ENCODE results near the gene F2RL3. TPM values are rescaled to one million over a fixed set of nuclear protein-coding genes. Genes with fewer than 3 reads are reported as not detected.

The F2RL3 gene
- total and polyA plus RNA-seq, 9 of the 15 experiments (the other 6 are each of a cell fraction or from before 2014, with no cell fraction given), result 1.4 to 27.6 (median 11.9) TPM

DNA sequence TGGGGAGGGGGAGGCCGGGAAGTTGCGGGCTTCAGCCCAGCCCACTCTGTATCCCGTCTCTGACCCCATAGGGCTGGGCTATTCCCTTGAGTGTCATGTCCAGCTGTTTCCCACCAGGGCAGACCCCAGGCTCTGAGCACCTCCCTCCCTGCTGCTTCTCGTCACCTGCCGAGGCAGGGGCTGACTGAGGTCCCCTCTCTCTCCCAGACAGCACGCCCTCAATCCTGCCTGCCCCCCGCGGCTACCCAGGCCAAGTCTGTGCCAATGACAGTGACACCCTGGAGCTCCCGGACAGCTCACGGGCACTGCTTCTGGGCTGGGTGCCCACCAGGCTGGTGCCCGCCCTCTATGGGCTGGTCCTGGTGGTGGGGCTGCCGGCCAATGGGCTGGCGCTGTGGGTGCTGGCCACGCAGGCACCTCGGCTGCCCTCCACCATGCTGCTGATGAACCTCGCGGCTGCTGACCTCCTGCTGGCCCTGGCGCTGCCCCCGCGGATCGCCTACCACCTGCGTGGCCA lies 625 bp downstream of the F2RL3 start (continued):
- no peak for TF ChIP-seq PTBP1 (IDR thresholded peaks at IDR 0.05; ENCODE audit: low read depth, low read length)
- no peak for TF ChIP-seq GATAD2A (IDR thresholded peaks at IDR 0.05)
- TF ChIP-seq, protein P1, sequence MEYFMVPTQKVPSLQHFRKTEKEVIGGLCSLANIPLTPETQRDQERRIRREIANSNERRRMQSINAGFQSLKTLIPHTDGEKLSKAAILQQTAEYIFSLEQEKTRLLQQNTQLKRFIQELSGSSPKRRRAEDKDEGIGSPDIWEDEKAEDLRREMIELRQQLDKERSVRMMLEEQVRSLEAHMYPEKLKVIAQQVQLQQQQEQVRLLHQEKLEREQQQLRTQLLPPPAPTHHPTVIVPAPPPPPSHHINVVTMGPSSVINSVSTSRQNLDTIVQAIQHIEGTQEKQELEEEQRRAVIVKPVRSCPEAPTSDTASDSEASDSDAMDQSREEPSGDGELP (CRISPR knock-in tag; IDR thresholded peaks at IDR 0.05; ENCODE audit: borderline replicate concordance), result no peak
- TF ChIP-seq, protein P2, sequence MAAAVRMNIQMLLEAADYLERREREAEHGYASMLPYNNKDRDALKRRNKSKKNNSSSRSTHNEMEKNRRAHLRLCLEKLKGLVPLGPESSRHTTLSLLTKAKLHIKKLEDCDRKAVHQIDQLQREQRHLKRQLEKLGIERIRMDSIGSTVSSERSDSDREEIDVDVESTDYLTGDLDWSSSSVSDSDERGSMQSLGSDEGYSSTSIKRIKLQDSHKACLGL (CRISPR knock-in tag; IDR thresholded peaks at IDR 0.05; ENCODE audit: borderline replicate concordance, poor library complexity, severe bottlenecking), result no peak
- no peak for TF ChIP-seq THRAP3 (IDR thresholded peaks at IDR 0.05; ENCODE audit: borderline replicate concordance)
- no peak for TF ChIP-seq ZNF274 (IDR thresholded peaks at IDR 0.05; ENCODE audit: borderline replicate concordance, low read depth, low read length)
- TF ChIP-seq RHOXF2B (CRISPR knock-in tag; conservative IDR thresholded peaks at IDR 0.05), result no peak
- TF ChIP-seq NR2C2 (CRISPR knock-in tag; IDR thresholded peaks at IDR 0.05), result peak; percentile 47; the same call in 1 of the 2 replicates
- TF ChIP-seq NR2C2 (tag; IDR thresholded peaks at IDR 0.05), result no peak
- TF ChIP-seq ZKSCAN3 (CRISPR knock-in tag; IDR thresholded peaks at IDR 0.05), result no peak
- no peak for TF ChIP-seq NR4A1 (CRISPR knock-in tag; IDR thresholded peaks at IDR 0.05)
- TF ChIP-seq NR4A1 (tag; IDR thresholded peaks at IDR 0.05), result peak; percentile 26; the same call in 1 of the 2 replicates
- TF ChIP-seq ZSCAN32 (CRISPR knock-in tag; IDR thresholded peaks at IDR 0.05), result no peak
- no peak for TF ChIP-seq TCF7L2 (IDR thresholded peaks at IDR 0.05; ENCODE audit: low read depth, low read length)
- peak; percentile 23 for TF ChIP-seq DACH1 (IDR thresholded peaks at IDR 0.05; ENCODE audit: partially characterized antibody)
- TF ChIP-seq, protein P3, sequence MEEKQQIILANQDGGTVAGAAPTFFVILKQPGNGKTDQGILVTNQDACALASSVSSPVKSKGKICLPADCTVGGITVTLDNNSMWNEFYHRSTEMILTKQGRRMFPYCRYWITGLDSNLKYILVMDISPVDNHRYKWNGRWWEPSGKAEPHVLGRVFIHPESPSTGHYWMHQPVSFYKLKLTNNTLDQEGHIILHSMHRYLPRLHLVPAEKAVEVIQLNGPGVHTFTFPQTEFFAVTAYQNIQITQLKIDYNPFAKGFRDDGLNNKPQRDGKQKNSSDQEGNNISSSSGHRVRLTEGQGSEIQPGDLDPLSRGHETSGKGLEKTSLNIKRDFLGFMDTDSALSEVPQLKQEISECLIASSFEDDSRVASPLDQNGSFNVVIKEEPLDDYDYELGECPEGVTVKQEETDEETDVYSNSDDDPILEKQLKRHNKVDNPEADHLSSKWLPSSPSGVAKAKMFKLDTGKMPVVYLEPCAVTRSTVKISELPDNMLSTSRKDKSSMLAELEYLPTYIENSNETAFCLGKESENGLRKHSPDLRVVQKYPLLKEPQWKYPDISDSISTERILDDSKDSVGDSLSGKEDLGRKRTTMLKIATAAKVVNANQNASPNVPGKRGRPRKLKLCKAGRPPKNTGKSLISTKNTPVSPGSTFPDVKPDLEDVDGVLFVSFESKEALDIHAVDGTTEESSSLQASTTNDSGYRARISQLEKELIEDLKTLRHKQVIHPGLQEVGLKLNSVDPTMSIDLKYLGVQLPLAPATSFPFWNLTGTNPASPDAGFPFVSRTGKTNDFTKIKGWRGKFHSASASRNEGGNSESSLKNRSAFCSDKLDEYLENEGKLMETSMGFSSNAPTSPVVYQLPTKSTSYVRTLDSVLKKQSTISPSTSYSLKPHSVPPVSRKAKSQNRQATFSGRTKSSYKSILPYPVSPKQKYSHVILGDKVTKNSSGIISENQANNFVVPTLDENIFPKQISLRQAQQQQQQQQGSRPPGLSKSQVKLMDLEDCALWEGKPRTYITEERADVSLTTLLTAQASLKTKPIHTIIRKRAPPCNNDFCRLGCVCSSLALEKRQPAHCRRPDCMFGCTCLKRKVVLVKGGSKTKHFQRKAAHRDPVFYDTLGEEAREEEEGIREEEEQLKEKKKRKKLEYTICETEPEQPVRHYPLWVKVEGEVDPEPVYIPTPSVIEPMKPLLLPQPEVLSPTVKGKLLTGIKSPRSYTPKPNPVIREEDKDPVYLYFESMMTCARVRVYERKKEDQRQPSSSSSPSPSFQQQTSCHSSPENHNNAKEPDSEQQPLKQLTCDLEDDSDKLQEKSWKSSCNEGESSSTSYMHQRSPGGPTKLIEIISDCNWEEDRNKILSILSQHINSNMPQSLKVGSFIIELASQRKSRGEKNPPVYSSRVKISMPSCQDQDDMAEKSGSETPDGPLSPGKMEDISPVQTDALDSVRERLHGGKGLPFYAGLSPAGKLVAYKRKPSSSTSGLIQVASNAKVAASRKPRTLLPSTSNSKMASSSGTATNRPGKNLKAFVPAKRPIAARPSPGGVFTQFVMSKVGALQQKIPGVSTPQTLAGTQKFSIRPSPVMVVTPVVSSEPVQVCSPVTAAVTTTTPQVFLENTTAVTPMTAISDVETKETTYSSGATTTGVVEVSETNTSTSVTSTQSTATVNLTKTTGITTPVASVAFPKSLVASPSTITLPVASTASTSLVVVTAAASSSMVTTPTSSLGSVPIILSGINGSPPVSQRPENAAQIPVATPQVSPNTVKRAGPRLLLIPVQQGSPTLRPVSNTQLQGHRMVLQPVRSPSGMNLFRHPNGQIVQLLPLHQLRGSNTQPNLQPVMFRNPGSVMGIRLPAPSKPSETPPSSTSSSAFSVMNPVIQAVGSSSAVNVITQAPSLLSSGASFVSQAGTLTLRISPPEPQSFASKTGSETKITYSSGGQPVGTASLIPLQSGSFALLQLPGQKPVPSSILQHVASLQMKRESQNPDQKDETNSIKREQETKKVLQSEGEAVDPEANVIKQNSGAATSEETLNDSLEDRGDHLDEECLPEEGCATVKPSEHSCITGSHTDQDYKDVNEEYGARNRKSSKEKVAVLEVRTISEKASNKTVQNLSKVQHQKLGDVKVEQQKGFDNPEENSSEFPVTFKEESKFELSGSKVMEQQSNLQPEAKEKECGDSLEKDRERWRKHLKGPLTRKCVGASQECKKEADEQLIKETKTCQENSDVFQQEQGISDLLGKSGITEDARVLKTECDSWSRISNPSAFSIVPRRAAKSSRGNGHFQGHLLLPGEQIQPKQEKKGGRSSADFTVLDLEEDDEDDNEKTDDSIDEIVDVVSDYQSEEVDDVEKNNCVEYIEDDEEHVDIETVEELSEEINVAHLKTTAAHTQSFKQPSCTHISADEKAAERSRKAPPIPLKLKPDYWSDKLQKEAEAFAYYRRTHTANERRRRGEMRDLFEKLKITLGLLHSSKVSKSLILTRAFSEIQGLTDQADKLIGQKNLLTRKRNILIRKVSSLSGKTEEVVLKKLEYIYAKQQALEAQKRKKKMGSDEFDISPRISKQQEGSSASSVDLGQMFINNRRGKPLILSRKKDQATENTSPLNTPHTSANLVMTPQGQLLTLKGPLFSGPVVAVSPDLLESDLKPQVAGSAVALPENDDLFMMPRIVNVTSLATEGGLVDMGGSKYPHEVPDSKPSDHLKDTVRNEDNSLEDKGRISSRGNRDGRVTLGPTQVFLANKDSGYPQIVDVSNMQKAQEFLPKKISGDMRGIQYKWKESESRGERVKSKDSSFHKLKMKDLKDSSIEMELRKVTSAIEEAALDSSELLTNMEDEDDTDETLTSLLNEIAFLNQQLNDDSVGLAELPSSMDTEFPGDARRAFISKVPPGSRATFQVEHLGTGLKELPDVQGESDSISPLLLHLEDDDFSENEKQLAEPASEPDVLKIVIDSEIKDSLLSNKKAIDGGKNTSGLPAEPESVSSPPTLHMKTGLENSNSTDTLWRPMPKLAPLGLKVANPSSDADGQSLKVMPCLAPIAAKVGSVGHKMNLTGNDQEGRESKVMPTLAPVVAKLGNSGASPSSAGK (IDR thresholded peaks at IDR 0.05), result no peak
- TF ChIP-seq PRMT5 (CRISPR knock-in tag; IDR thresholded peaks at IDR 0.05), result no peak
- no peak for TF ChIP-seq RNF2 (IDR thresholded peaks at IDR 0.05)
